GM21619 (cell line): ENCODE data around the gene SCGB2A2.

ENCODE experiments used
- ATAC-seq: cut with Tn5 transposase; IDR thresholded peaks from one replicate; pipeline ENCODE4 v1.9.1; 2021; ENCODE audit not compliant: unreplicated experiment

SCGB2A2 gene

GRCh38 chr11:62269654-62270278 is at the start of gene SCGB2A2:
Gene SCGB2A2, plus strand, starts transcription at chr11:62270158. Its CDS starts 59 bp downstream, at chr11:62270217.
- ATAC-seq: no peak

GRCh38 chr11:62221498-62221897 is 48.5 kb upstream of the SCGB2A2 start:
- no peak for ATAC-seq

DNA sequence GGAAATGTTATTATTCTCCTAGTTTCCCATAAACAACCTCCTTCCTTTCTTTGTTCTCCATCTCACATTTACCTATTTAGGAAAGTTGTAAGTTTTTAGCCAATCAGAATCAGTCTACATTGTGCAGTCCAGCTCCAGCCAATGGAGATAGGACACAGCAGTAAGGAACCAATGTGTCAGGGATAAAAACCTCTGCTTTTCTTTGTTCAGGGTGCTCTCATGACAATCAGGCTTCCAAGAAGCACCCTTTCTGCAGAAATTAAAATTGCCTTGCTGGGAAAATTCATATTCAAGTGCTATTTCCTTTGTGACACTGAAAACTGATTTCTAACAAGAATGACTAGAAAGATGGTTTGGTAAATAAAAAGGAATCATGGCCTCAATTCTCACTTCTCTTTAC is 46.9 kb upstream of the SCGB2A2 start:
- no peak for ATAC-seq

GRCh38 chr11:62233730-62234129 is 36.2 kb upstream of the SCGB2A2 start:
- no peak for ATAC-seq

GRCh38 chr11:62236187-62236586 is 33.8 kb upstream of the SCGB2A2 start:
- no peak for ATAC-seq

DNA sequence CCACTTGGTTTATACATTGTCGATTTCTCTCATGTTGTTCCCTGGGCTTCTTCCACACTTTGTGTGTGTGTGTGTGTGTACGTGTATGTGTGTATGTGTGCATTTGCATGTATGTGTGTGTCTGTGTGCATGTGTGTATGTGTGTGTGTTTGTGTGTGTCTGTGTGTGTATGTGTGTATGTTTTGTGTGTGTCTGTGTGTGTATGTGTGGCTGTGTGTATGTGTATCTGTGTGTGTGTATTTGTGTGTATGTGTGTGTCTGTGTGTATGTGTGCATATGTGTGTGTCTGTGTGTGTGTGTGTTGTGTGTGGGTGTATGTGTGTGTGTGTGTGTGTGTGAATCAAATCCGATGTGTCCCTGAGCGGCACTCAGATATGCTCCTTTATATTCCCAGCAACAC is 32.5 kb upstream of the SCGB2A2 start:
- no peak for ATAC-seq

- ATAC-seq: no peak
Measured at GRCh38 chr11:62238151-62238550, 31.8 kb upstream of the SCGB2A2 start.

DNA sequence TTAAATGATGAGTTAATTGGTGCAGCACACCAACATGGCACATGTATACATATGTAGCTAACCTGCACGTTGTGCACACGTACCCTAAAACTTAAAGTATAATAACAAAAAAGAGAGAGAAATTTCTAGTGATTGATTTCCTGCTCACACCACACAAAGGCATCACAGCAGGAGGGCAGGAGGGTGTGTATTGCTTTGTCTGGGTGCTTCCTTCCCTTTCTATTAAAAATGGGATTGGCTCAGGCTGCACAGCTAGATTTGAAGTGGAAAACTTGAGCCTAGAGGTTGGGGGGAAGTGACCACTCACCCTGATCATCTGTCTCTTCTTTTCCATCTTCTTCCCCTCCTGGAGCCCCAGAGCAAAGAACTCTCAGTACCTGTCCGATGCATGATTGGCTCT is 28.9 kb upstream of the SCGB2A2 start:
- no peak for ATAC-seq

DNA sequence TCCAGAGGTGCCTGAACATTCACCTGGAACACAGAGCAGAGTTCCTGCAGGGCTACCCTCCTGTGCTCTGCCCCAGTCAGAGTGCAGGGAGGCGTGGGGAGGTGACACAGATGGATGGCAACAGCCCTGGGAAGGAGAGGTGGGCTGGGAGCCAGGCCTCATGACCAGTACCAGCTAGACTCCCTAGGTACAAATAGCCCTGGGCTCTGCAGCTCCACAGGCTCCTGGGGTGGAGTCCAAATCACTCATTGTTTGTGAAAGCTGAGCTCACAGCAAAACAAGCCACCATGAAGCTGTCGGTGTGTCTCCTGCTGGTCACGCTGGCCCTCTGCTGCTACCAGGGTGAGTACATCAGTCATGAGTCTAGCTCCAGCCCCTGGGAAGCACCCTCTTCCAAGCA is 27.9 kb upstream of the SCGB2A2 start, which contains the start of gene SCGB1D2:
Gene SCGB1D2 (plus strand): TSS at position 219 of the 400 bp plus-strand sequence. CDS start 69 bp downstream, at position 288.
- ATAC-seq: no peak

GRCh38 chr11:62245271-62245753 is 24.6 kb upstream of the SCGB2A2 start:
- no peak for ATAC-seq

DNA sequence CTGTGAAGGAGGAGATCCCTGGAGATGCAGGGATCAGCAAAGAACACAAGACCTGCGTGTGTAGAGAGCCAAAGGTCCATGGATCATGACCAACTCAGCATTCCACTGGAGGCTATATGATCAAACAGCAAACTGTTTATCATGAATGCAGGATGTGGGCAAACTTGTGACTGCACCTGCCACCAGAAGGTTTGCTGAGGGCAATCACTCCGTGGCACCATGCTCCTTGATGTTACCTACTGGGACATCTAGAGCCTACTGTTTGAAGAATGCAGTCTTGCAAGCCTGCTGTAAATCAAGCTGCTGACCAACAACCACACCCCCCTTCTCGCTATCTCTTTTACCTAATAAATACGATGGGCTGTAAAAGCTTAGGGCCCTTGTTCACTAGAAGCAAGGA is 18.3 kb upstream of the SCGB2A2 start:
- no peak for ATAC-seq

DNA sequence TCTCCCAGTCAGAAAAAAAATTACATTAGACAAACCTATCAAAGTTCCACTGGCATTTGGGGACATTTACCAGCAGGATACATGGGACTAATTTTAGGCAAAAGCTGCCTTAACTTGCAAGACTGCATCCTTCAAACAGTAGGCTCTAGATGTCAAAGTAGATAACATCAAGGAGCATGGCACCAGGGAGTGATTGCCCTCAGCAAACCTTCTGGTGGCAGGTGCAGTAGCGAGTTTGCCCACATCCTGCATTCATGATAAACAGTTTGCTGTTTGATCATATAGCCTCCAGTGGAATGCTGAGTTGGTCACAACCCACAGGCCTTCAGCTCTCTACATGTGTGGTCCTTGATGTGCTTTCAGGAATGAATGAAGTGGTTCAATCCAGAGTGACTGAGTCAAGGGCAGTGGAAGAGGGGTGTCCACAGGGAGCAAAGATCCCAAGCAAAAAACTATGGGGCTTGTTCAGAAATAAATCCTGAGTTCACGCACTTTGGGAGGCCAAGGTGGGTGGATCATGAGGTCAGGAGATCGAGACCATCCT is 15.9 kb upstream of the SCGB2A2 start:
- no peak for ATAC-seq

- no peak for ATAC-seq
Measured at GRCh38 chr11:62256281-62256680, 13.7 kb upstream of the SCGB2A2 start.

GRCh38 chr11:62260261-62260953 is 9.6 kb upstream of the SCGB2A2 start:
- no peak for ATAC-seq

DNA sequence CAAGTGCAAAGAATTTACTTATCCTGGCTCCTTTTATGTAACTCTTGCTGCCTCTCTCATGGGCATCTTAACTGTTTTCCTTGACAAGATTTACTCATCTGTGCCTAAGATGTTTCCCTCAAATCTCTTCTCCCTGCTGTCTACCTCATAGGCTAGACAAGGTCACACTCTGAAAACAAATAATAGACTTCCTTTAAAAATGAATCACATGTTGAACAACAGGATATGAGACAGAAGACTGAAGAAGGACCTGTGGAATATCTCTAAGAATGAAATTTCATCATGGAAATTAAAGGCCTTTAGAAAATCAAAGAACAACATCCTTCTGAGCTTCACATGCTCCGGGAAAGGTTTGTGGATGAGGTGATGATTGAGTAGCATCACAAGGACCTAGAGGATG is 6.0 kb upstream of the SCGB2A2 start:
- no peak for ATAC-seq

- ATAC-seq: no peak
Measured at GRCh38 chr11:62266558-62266957, 3.4 kb upstream of the SCGB2A2 start.

- no peak for ATAC-seq
Measured at GRCh38 chr11:62267050-62267449, 2.9 kb upstream of the SCGB2A2 start.

- ATAC-seq: no peak
Measured at GRCh38 chr11:62267576-62267975, 2.4 kb upstream of the SCGB2A2 start.

- ATAC-seq: no peak
Measured at GRCh38 chr11:62273284-62273683, 3.3 kb downstream of the SCGB2A2 start.

GRCh38 chr11:62273789-62274275 is 3.9 kb downstream of the SCGB2A2 start:
- no peak for ATAC-seq

- no peak for ATAC-seq
Measured at GRCh38 chr11:62280452-62280851, 10.5 kb downstream of the SCGB2A2 start.

GRCh38 chr11:62295504-62295903 is 25.5 kb downstream of the SCGB2A2 start:
- no peak for ATAC-seq
